Mucosa of gallbladder (tissue), 1 donor: ENCODE results near the gene TMEM156. TPM values are rescaled to one million over a fixed set of nuclear protein-coding genes. Genes with fewer than 3 reads are reported as not detected.

ENCODE experiments used
- DNase-seq: peaks from one replicate; pipeline ENCODE4 v3.0.0-alpha.2; 2020; ENCODE audit warnings: low spot score
- total RNA-seq: library from RNA; stranded (reverse); gene quantifications from one replicate; pipeline ENCODE4 v1.2.1, GENCODE V29; 2021
- donor health status: DM: no; HTN: no; CAD: no.

TMEM156 gene
- total RNA-seq, 1 donor from 2014 or later, result 3.3 TPM

- no peak for DNase-seq
Observed at GRCh38 chr4:38925492-38926413, 106.5 kb downstream of the TMEM156 start.

- no peak for DNase-seq
Observed at GRCh38 chr4:38924353-38924752, 107.9 kb downstream of the TMEM156 start.

- DNase-seq, result no peak
Observed at GRCh38 chr4:38923746-38924145, 108.5 kb downstream of the TMEM156 start.

GRCh38 chr4:38921151-38921550 is 111.1 kb downstream of the TMEM156 start:
- DNase-seq, result no peak

GRCh38 chr4:38920677-38921076 is 111.5 kb downstream of the TMEM156 start:
- no peak for DNase-seq

- no peak for DNase-seq
Observed at GRCh38 chr4:38920186-38920585, 112.0 kb downstream of the TMEM156 start.

- DNase-seq, result no peak
Observed at GRCh38 chr4:38919494-38919893, 112.7 kb downstream of the TMEM156 start.

GRCh38 chr4:38917481-38918025 is 114.7 kb downstream of the TMEM156 start:
- no peak for DNase-seq

Other genes starting within 250 kb of the TMEM156 start
- gene TLR10, start 249.4 kb downstream of the TMEM156 start, total RNA-seq, result 0.98 TPM
- gene TLR1, start 227.6 kb downstream of the TMEM156 start, total RNA-seq, result 16.6 TPM
- 4.3 TPM for gene TLR6, start 175.6 kb downstream of the TMEM156 start, total RNA-seq
- 80.6 TPM for gene FAM114A1, start 164.6 kb downstream of the TMEM156 start, total RNA-seq
- gene KLHL5, start 29.8 kb upstream of the TMEM156 start, total RNA-seq, result 29.6 TPM
- gene WDR19, start 150.1 kb upstream of the TMEM156 start, total RNA-seq, result 34.3 TPM